Parathyroid adenoma (tissue), 2 donors: ENCODE measurements around the gene STAT1.
A peak's percentile ranks its signal among the peaks of the same experiment; 100 is the strongest.
"Not testable (repeated sequence)": the region's sequence is repeated elsewhere in the genome, so short reads cannot be mapped to it uniquely, and the experiment has no call there.

Source experiments
- H2AFZ ChIP-seq: fragments of 300-600 bp; sonication (generic); one replicate; pipeline ENCODE4 v1.7.0; 2017; ENCODE audit warnings: antibody characterized with exemption, mild to moderate bottlenecking
- H3K27ac ChIP-seq: fragments of 300-600 bp; sonication (generic); one replicate; pipeline ENCODE4 v1.7.0; 2017
- H3K27me3 ChIP-seq: fragments of 300-600 bp; sonication (generic); one replicate; pipeline ENCODE4 v1.7.0; 2017; ENCODE audit warnings: low read length; ENCODE audit not compliant: control insufficient read depth, insufficient read depth
- H3K36me3 ChIP-seq: fragments of 300-600 bp; sonication (generic); one replicate; pipeline ENCODE4 v1.7.0; 2017; ENCODE audit warnings: low read length; ENCODE audit not compliant: control insufficient read depth, insufficient read depth
- H3K4me1 ChIP-seq: fragments of 300-600 bp; sonication (generic); one replicate; pipeline ENCODE4 v1.7.0; 2017; ENCODE audit warnings: control low read depth
- H3K4me2 ChIP-seq: fragments of 300-600 bp; sonication (generic); one replicate; pipeline ENCODE4 v1.7.0; 2017; ENCODE audit warnings: low read length
- H3K4me3 ChIP-seq: fragments of 300-600 bp; sonication (generic); one replicate; pipeline ENCODE4 v1.7.0; 2017; ENCODE audit warnings: low read depth, low read length
- H3K79me2 ChIP-seq: fragments of 300-600 bp; sonication (generic); one replicate; pipeline ENCODE4 v1.7.0; 2017; ENCODE audit warnings: control low read depth
- H3K9ac ChIP-seq: fragments of 300-600 bp; sonication (generic); one replicate; pipeline ENCODE4 v1.7.0; 2017; ENCODE audit warnings: mild to moderate bottlenecking
- H3K9me3 ChIP-seq: fragments of 300-600 bp; sonication (generic); one replicate; pipeline ENCODE4 v1.7.0; 2017; ENCODE audit warnings: low read length; ENCODE audit not compliant: control insufficient read depth
- CTCF ChIP-seq: fragments of 300-600 bp; sonication (generic); IDR thresholded peaks from one replicate; pipeline ENCODE4 v1.7.0; 2017; ENCODE audit warnings: antibody characterized with exemption, mild to moderate bottlenecking
- donor health status: primary hyperparathyroidism.

Gene STAT1

GRCh38 chr2:190996338-190996946 lies 17.5 kb downstream of the STAT1 start:
- no peaks in the 10 kb centered on the region for H3K27me3 ChIP-seq
- H3K79me2 ChIP-seq = no peaks in the 10 kb centered on the region
- no peak overlapping the region for H3K4me2 ChIP-seq
- no peak overlapping the region for H3K27ac ChIP-seq
- H3K36me3 ChIP-seq = no peaks in the 10 kb centered on the region
- H3K9ac ChIP-seq = no peak overlapping the region
- H2AFZ ChIP-seq = no peak overlapping the region
- H3K4me1 ChIP-seq = peaks cover 13% of the 10 kb centered on the region
- TF ChIP-seq CTCF = peak; percentile 57
- no peaks in the 10 kb centered on the region for H3K9me3 ChIP-seq
- no peak overlapping the region for H3K4me3 ChIP-seq

DNA sequence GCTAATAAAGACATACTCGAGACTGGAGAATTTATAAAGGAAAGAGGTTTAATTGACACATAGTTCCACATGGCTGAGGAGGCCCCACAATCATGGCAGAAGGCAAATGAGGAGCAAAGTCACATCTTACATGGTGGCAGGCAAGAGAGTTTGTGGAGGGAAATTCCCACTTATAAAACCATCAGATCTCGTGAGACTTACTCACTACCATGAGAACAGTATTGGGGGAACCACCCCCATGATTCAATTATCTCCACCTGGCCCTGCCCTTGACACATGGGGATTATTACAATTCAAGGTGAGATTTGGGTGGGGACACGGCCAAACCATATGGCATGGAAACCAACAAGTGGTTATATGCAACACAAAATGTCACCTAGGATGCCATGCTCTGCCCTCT lies 18.7 kb downstream of the STAT1 start:
- H3K4me3 ChIP-seq, H3K27me3 ChIP-seq, H2AFZ ChIP-seq, H3K9ac ChIP-seq, H3K9me3 ChIP-seq, H3K4me2 ChIP-seq, H3K27ac ChIP-seq, H3K36me3 ChIP-seq, H3K79me2 ChIP-seq: not testable (repeated sequence)
- H3K4me1 ChIP-seq = peaks cover 14% of the 10 kb centered on the region

DNA sequence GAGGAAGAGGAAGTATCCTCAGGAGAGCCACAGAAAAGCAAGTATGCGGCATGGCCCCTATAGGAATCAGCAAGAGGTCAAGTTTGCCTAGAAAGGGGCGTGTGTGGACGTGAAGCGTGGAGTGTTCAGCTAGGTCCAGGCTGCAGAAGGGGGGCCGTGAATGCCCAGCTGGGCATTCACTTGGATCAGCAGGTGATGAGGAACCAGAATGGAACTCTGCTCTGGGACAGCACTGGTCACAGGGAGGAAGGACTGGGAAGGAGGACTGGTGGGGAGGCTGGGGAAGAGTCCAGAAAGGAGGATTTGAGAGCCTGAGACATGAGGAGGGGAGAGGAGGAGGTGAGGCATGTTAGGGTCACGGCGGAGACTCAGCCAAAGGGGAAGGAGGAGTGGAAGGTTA lies 19.8 kb downstream of the STAT1 start:
- no peaks in the 10 kb centered on the region for H3K27me3 ChIP-seq
- H3K27ac ChIP-seq = peak overlapping the region; percentile 58
- no peak for TF ChIP-seq CTCF
- H3K9ac ChIP-seq = no peak overlapping the region
- peaks cover 20% of the 10 kb centered on the region for H3K4me1 ChIP-seq
- H3K4me3 ChIP-seq = no peak overlapping the region
- H3K36me3 ChIP-seq = no peaks in the 10 kb centered on the region
- H2AFZ ChIP-seq = peak overlapping the region; percentile 28
- peak overlapping the region; percentile 6 for H3K4me2 ChIP-seq
- no peaks in the 10 kb centered on the region for H3K9me3 ChIP-seq
- no peaks in the 10 kb centered on the region for H3K79me2 ChIP-seq

DNA sequence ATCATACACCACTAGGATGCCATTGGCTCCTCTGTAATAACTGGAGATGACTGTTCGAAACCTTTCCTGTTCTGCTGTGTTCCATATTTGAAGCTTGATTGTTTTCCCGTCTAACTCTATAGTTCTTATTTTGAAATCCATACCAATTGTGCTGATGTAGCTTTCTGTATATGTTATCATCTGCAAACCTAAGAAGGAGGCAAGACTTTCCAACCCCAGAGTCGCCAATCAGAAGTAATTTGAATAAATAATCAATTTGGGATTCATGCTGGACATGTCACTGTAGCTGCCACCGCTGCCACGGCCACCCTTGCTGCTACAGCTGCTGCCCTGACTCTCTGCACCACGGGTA lies 20.7 kb downstream of the STAT1 start:
- H3K27me3 ChIP-seq = no peaks in the 10 kb centered on the region
- peaks cover 22% of the 10 kb centered on the region for H3K4me1 ChIP-seq
- H2AFZ ChIP-seq = no peak overlapping the region
- H3K27ac ChIP-seq = peak overlapping the region; percentile 58
- no peak for TF ChIP-seq CTCF
- H3K36me3 ChIP-seq = no peaks in the 10 kb centered on the region
- H3K9ac ChIP-seq = no peak overlapping the region
- no peak overlapping the region for H3K4me3 ChIP-seq
- peak overlapping the region; percentile 6 for H3K4me2 ChIP-seq
- H3K9me3 ChIP-seq = no peaks in the 10 kb centered on the region
- no peaks in the 10 kb centered on the region for H3K79me2 ChIP-seq

GRCh38 chr2:190990132-190990531 lies 23.8 kb downstream of the STAT1 start:
- H3K27me3 ChIP-seq = no peaks in the 10 kb centered on the region
- no peak for TF ChIP-seq CTCF
- no peak overlapping the region for H2AFZ ChIP-seq
- H3K4me2 ChIP-seq = peak overlapping the region; percentile 2
- peaks cover 22% of the 10 kb centered on the region for H3K4me1 ChIP-seq
- H3K4me3 ChIP-seq = no peak overlapping the region
- no peaks in the 10 kb centered on the region for H3K79me2 ChIP-seq
- H3K36me3 ChIP-seq = no peaks in the 10 kb centered on the region
- no peak overlapping the region for H3K27ac ChIP-seq
- no peak overlapping the region for H3K9ac ChIP-seq
- no peaks in the 10 kb centered on the region for H3K9me3 ChIP-seq
